Measurements from ENCODE around the gene SLC46A3.
"Not testable (repeated sequence)": the region's sequence is repeated elsewhere in the genome, so short reads cannot be mapped to it uniquely, and the experiment has no call there.

SLC46A3 gene

GRCh38 chr13:28718543-28719226 is at the start of gene SLC46A3:
SLC46A3 (minus strand) TSS chr13:28718970; CDS start chr13:28717998, 972 bp downstream.
- DNase-seq (ENCODE audit: low spot score), result peak; percentile 60

GRCh38 chr13:28763887-28764286 is 45.1 kb upstream of the SLC46A3 start:
- DNase-seq (ENCODE audit: low spot score), result no peak

DNA sequence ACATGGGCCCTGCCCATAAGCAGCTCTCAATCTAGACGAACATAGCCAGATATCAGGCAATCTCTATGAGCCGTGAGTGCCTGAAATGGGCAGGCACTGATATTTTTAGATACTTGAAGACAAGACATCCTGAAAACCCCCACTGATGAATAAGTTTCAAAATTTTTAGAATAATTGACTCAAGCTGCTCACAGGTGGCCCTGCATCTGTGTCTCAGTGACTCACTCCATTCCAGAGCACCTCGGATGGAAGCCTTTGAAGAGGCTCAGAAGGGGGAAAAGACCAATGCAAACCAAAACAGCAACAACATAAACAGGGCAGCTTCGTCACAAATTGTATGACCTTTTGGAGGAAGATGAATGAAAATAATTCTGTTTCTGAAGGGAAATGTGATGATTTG is 42.8 kb upstream of the SLC46A3 start:
- DNase-seq (ENCODE audit: low spot score), result no peak

- DNase-seq (ENCODE audit: low spot score), result no peak
Measured at GRCh38 chr13:28755546-28755870, 36.7 kb upstream of the SLC46A3 start.

DNA sequence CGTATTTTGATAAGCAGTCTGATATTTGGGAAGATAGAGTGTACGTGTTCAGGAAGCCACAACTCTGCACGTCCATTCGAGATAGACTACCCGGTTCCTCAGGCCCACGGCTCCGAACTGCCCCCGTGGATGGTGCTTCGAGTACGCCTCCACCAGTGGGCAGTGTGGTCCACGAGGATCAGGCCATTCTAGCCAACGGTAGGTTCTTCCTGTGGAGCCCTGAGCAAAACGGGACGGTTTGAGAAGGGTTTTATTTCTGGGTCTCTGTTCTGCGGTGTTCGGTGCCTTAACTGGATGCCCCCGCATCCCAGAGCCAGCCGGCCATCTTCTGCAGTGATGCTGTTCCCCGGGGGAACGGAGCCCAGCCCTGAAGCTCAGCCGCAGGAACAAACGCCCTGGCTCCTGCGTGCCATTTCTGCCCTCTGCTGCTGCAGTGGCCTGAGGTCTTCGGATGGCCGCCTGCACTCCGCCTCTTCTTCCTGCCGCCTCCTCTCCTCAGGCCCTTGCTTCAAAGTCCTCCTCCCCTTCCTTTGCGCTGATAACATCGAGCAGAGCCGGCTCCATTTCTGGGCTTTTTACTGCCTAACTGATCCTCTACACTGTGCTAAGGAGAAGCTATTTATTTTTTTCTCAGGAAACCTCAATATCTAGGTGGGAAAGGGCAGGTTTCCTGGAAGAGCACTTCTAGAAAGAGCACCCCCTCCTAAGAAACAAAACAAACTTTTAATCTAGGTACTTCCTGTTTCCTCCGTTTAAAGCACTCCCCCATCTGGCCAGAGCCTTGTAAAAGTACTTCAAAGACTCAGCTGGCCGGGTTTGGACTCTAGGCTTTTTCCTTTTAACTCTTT is 36.2 kb upstream of the SLC46A3 start:
- no peak for DNase-seq (ENCODE audit: low spot score)

- no peak for DNase-seq (ENCODE audit: low spot score)
Measured at GRCh38 chr13:28753946-28754345, 35.2 kb upstream of the SLC46A3 start.

- no peak for DNase-seq (ENCODE audit: low spot score)
Measured at GRCh38 chr13:28753208-28753892, 34.6 kb upstream of the SLC46A3 start.

GRCh38 chr13:28751175-28751960 is 32.6 kb upstream of the SLC46A3 start:
- no peak for DNase-seq (ENCODE audit: low spot score)

GRCh38 chr13:28750187-28751045 is 31.6 kb upstream of the SLC46A3 start:
- no peak for DNase-seq (ENCODE audit: low spot score)

GRCh38 chr13:28747851-28748250 is 29.1 kb upstream of the SLC46A3 start:
- DNase-seq (ENCODE audit: low spot score), result no peak

DNA sequence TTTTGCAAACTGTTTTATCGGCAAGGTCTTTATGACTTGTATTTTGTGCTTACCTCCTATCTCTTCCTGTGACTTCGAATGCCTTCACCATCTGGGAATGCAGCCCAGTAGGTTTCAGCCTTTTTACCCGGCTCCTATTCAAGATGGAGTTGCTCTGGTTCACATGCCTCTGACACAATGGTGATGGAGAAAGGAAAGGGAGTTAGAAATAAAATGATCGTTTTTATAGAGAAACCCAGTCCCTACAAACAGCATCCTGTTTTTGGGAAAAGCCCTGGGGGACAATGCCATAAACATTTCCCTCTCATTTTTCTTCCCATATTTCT is 27.5 kb upstream of the SLC46A3 start:
- DNase-seq (ENCODE audit: low spot score), result no peak

- DNase-seq (ENCODE audit: low spot score), result no peak
Measured at GRCh38 chr13:28744656-28745055, 25.9 kb upstream of the SLC46A3 start.

- no peak for DNase-seq (ENCODE audit: low spot score)
Measured at GRCh38 chr13:28744091-28744536, 25.3 kb upstream of the SLC46A3 start.

GRCh38 chr13:28743499-28744083 is 24.8 kb upstream of the SLC46A3 start:
- no peak for DNase-seq (ENCODE audit: low spot score)

DNA sequence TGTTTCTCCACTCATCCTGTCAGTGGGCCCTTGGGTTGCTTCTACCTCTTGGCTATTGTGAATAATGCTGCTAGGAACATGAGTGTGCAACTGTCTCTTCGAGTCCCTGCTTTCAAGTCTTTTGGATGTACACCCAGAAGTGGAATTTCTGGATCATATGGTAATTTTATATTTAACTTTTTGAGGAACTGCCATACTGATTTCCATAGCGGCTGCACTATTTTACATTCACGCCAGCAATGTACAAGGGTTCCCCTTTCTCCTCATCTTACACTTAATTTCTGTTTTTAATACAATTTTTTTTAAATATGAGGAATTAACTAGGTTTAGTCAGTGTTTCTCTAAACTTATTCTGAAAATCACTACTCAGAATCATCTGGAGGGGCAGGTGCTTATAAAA is 24.2 kb upstream of the SLC46A3 start:
- DNase-seq (ENCODE audit: low spot score), result no peak

- not testable (repeated sequence) for DNase-seq (ENCODE audit: low spot score)
Measured at GRCh38 chr13:28742445-28742844, 23.7 kb upstream of the SLC46A3 start.

- DNase-seq (ENCODE audit: low spot score), result no peak
Measured at GRCh38 chr13:28741084-28741491, 22.3 kb upstream of the SLC46A3 start.

DNA sequence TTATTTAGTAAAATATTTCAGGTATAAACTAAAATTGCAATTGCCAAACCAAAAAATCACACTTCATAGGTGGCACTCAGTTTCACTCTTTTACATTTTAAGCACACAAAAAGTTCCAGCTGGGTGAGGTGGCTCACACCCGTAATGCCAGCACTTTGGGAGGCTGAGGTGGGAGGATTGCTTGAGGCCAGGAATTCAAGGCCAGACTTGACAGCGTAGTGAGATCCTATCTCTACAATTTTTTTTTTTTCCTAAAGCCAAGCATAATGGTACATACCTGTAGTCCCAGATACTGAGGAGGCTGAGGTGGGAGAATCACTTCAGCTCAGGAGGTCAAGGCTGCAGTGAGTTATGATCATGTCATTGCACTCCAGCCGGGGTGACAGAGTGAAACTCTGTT is 20.6 kb upstream of the SLC46A3 start:
- no peak for DNase-seq (ENCODE audit: low spot score)

DNA sequence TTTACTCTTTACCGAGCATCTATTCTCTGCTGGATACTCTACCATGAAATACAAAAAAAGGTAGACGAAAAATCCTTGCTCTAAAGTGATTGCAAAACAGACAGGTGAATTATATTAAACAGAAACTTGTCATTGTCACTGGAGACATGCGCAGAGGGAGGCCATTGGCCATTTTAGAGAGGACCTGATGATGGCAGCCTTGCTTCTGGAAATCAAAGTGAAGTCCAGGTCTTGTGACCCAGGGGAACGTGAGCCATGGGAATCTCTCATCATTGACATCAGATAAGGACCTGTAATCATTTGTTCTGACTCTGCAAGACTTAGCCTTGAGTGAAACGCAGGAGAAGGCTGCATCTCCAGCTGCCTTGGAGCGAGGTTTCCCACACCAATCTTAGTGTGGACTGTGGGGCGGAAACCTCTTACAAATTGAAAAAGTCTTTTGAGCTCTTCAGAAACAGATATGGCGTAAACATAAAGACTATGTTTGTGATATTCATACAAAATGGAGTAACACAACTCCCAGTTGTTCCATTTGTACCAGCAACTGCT is 16.8 kb upstream of the SLC46A3 start:
- DNase-seq (ENCODE audit: low spot score), result no peak

DNA sequence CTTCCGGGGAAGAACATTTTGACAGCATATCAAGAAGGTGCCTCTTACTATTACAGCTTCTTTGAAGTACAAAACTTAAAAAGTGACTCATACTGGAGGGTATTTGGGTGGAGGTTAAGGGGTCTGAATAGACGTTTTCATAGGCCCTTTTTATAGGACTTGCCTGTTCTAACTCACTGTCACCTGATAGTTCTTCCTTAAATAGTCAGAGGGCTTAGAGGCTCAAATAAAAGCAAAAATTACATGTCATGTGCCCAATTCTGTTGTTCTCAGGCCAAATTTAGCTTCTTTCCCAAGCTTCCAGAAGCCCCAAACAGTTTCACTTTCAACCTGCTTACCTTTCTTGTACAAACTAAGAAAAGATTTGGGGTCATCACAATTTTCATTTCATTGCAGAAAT is 16.1 kb upstream of the SLC46A3 start:
- no peak for DNase-seq (ENCODE audit: low spot score)

DNA sequence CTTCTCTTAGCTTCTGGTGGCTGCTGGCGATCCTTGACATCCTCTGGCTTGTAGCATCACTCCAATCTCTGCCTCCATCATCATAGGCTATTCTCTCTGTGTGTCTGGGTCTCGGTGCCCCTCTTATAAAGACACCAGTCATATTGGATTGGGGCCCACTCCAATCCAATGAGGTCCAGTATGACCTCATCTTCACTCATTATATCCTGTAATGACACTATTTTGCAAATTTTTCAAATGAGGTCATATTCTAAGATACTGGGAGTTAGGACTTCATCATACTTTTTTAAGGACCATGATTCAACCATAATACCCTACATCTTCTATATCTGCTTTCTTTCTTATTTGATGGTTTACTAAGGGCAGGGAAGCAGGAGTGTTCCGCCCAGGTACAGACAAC is 12.0 kb upstream of the SLC46A3 start:
- no peak for DNase-seq (ENCODE audit: low spot score)

Data from D341Med (cell line).